Stimulated activated CD8-positive, alpha-beta memory T cell treated with anti-CD3 and anti-CD28 coated beads, Interleukin-15, amount 100 ng/mL, for 24 hours (primary cell): Measurements from ENCODE around the gene PAK4.

Experiments
- DNase-seq: peaks from one replicate; pipeline ENCODE4 v3.0.0-alpha.2; 2020; ENCODE audit warnings: low read depth

Gene PAK4

GRCh38 chr19:39146686-39147450 lies 21.3 kb downstream of the PAK4 start:
- DNase-seq = no peak

GRCh38 chr19:39147480-39147879 lies 21.9 kb downstream of the PAK4 start:
- DNase-seq = no peak

- no peak for DNase-seq
Observed at GRCh38 chr19:39148939-39149529, 23.4 kb downstream of the PAK4 start.

- no peak for DNase-seq
Observed at GRCh38 chr19:39150235-39150634, 24.6 kb downstream of the PAK4 start.

GRCh38 chr19:39150807-39151600 lies 25.4 kb downstream of the PAK4 start:
- no peak for DNase-seq

- DNase-seq = no peak
Observed at GRCh38 chr19:39152066-39152465, 26.5 kb downstream of the PAK4 start.

- DNase-seq = no peak
Observed at GRCh38 chr19:39154100-39154628, 28.6 kb downstream of the PAK4 start.

- no peak for DNase-seq
Observed at GRCh38 chr19:39154629-39155100, 29.1 kb downstream of the PAK4 start.

GRCh38 chr19:39155114-39155700 lies 29.6 kb downstream of the PAK4 start:
- no peak for DNase-seq

- DNase-seq = no peak
Observed at GRCh38 chr19:39155741-39156140, 30.2 kb downstream of the PAK4 start.

- no peak for DNase-seq
Observed at GRCh38 chr19:39156326-39157230, 31.0 kb downstream of the PAK4 start.

- no peak for DNase-seq
Observed at GRCh38 chr19:39157275-39157996, 31.9 kb downstream of the PAK4 start.

- no peak for DNase-seq
Observed at GRCh38 chr19:39157997-39158389, 32.4 kb downstream of the PAK4 start.

GRCh38 chr19:39158646-39159260 lies 33.2 kb downstream of the PAK4 start:
- DNase-seq = no peak

GRCh38 chr19:39160523-39160861 lies 34.9 kb downstream of the PAK4 start:
- DNase-seq = no peak

GRCh38 chr19:39160889-39161672 lies 35.5 kb downstream of the PAK4 start:
- DNase-seq = no peak

- DNase-seq = no peak
Observed at GRCh38 chr19:39162441-39163043, 37.0 kb downstream of the PAK4 start.

- no peak for DNase-seq
Observed at GRCh38 chr19:39163621-39164020, 38.0 kb downstream of the PAK4 start.

- no peak for DNase-seq
Observed at GRCh38 chr19:39164289-39164688, 38.7 kb downstream of the PAK4 start.
